Activated naive CD4-positive, alpha-beta T cell treated with anti-CD3 and anti-CD28 coated beads for 36 hours (primary cell): ENCODE results near the gene SUPT3H. TPM values are rescaled to one million over a fixed set of nuclear protein-coding genes. Genes with fewer than 3 reads are reported as not detected.

Source experiments
- CTCF ChIA-PET: fragments of 350-600 bp; sonication (Branson Sonifier 250); formaldehyde crosslinking; loops from one replicate; lab custom pipeline; 2021; ENCODE audit warnings: antibody characterized with exemption; lab: Charles Lee
- DNase-seq: peaks from one replicate; pipeline ENCODE4 v3.0.0-alpha.2; 2020
- H3K27ac Mint-ChIP-seq: one replicate; pipeline ENCODE4 v1.8.0; 2021; ENCODE audit warnings: mild to moderate bottlenecking, mixed read lengths
- H3K27me3 Mint-ChIP-seq: one replicate; pipeline ENCODE4 v1.8.0; 2021; ENCODE audit warnings: low read depth, mixed read lengths
- H3K36me3 Mint-ChIP-seq: one replicate; pipeline ENCODE4 v1.8.0; 2021; ENCODE audit warnings: low read depth, mixed read lengths
- H3K4me1 Mint-ChIP-seq: one replicate; pipeline ENCODE4 v1.8.0; 2021; ENCODE audit warnings: low read depth, mixed read lengths
- H3K4me3 Mint-ChIP-seq: one replicate; pipeline ENCODE4 v1.8.0; 2021; ENCODE audit warnings: mild to moderate bottlenecking, moderate library complexity, mixed read lengths
- H3K9me3 Mint-ChIP-seq: one replicate; pipeline ENCODE4 v1.8.0; 2021; ENCODE audit warnings: mixed read lengths
- intact Hi-C: fragments of 100-400 bp; cut with micrococcal nuclease; formaldehyde crosslinking; loops from one replicate; pipeline ENCODE4 v1.15.1; 2023
- total RNA-seq, 2 experiments: library from RNA; stranded (reverse); gene quantifications; one replicate each; pipeline ENCODE4 v1.2.3, GENCODE V29; 2021

SUPT3H gene
- total RNA-seq, 2 experiments from 2014 or later = 15.7 to 17.9 TPM

- H3K27me3 Mint-ChIP-seq = no peaks in the 10 kb centered on the region
- H3K4me1 Mint-ChIP-seq = peaks cover 7% of the 10 kb centered on the region
- no peak for DNase-seq
- H3K27ac Mint-ChIP-seq = no peak overlapping the region
- intact Hi-C loops = no loop called here
- CTCF ChIA-PET = no interaction called here
- H3K4me3 Mint-ChIP-seq = no peak overlapping the region
- peaks cover 17% of the 10 kb centered on the region for H3K9me3 Mint-ChIP-seq
- H3K36me3 Mint-ChIP-seq = peaks cover 4% of the 10 kb centered on the region
These were observed 350.6 kb downstream of the SUPT3H start for GRCh38 chr6:45027126-45027525.

- Mint-ChIP-seq H3K27ac (no peak overlapping the region), H3K4me3 (no peak overlapping the region), H3K27me3 (no peaks in the 10 kb centered on the region), H3K36me3 (peaks cover 4% of the 10 kb centered on the region), H3K4me1 (peaks cover 13% of the 10 kb centered on the region), H3K9me3 (peaks cover 17% of the 10 kb centered on the region)
- DNase-seq = no peak
- intact Hi-C loops = no loop called here
- CTCF ChIA-PET = no interaction called here
These were observed 351.7 kb downstream of the SUPT3H start for GRCh38 chr6:45026003-45026516.

GRCh38 chr6:45024610-45025009, 353.1 kb downstream of the SUPT3H start:
- intact Hi-C loops = no loop called here
- CTCF ChIA-PET = no interaction called here

GRCh38 chr6:45021676-45022075, 356.1 kb downstream of the SUPT3H start:
- peaks cover 14% of the 10 kb centered on the region for H3K4me1 Mint-ChIP-seq
- H3K4me3 Mint-ChIP-seq = no peak overlapping the region
- H3K27ac Mint-ChIP-seq = no peak overlapping the region
- no peaks in the 10 kb centered on the region for H3K27me3 Mint-ChIP-seq
- CTCF ChIA-PET = no interaction called here
- H3K9me3 Mint-ChIP-seq = peaks cover 12% of the 10 kb centered on the region
- intact Hi-C loops = no loop called here
- peaks cover 2% of the 10 kb centered on the region for H3K36me3 Mint-ChIP-seq
- no peak for DNase-seq

More at GRCh38 chr6:45024610-45025009, 353.1 kb downstream of the SUPT3H start:
- peaks cover 4% of the 10 kb centered on the region for H3K36me3 Mint-ChIP-seq
- H3K4me3 Mint-ChIP-seq = no peak overlapping the region
- H3K4me1 Mint-ChIP-seq = peaks cover 14% of the 10 kb centered on the region
- DNase-seq = no peak
- H3K9me3 Mint-ChIP-seq = peaks cover 17% of the 10 kb centered on the region
- no peak overlapping the region for H3K27ac Mint-ChIP-seq
- no peaks in the 10 kb centered on the region for H3K27me3 Mint-ChIP-seq

- H3K36me3 Mint-ChIP-seq = peaks cover 31% of the 10 kb centered on the region
- CTCF ChIA-PET = no interaction called here
- DNase-seq = no peak
- peaks cover 12% of the 10 kb centered on the region for H3K4me1 Mint-ChIP-seq
- H3K9me3 Mint-ChIP-seq = peaks cover 15% of the 10 kb centered on the region
- no peak overlapping the region for H3K4me3 Mint-ChIP-seq
- no peak overlapping the region for H3K27ac Mint-ChIP-seq
- H3K27me3 Mint-ChIP-seq = no peaks in the 10 kb centered on the region
- intact Hi-C loops = no loop called here
These were observed 365.0 kb downstream of the SUPT3H start for GRCh38 chr6:45012687-45013086.

- Mint-ChIP-seq H3K4me3 (no peak overlapping the region), H3K27me3 (no peaks in the 10 kb centered on the region), H3K36me3 (peaks cover 28% of the 10 kb centered on the region), H3K9me3 (peaks cover 16% of the 10 kb centered on the region), H3K4me1 (peaks cover 12% of the 10 kb centered on the region), H3K27ac (no peak overlapping the region)
- DNase-seq = no peak
- CTCF ChIA-PET = no interaction called here
- intact Hi-C loops = loop anchor here (1.0 to 10.0 kb wide), 6 partner anchors 32 to 915 kb away; partner anchors contain the start of gene SUPT3H
These were observed 368.2 kb downstream of the SUPT3H start for GRCh38 chr6:45009576-45009975.

GRCh38 chr6:45006893-45007292, 370.8 kb downstream of the SUPT3H start:
- H3K27ac Mint-ChIP-seq = no peak overlapping the region
- H3K4me3 Mint-ChIP-seq = no peak overlapping the region
- peaks cover 17% of the 10 kb centered on the region for H3K4me1 Mint-ChIP-seq
- peaks cover 9% of the 10 kb centered on the region for H3K36me3 Mint-ChIP-seq
- CTCF ChIA-PET = no interaction called here
- intact Hi-C loops = loop anchor here (10.0 kb wide), 3 partner anchors 368 to 918 kb away; partner anchors contain the start of gene SUPT3H
- DNase-seq = no peak
- no peaks in the 10 kb centered on the region for H3K27me3 Mint-ChIP-seq
- peaks cover 7% of the 10 kb centered on the region for H3K9me3 Mint-ChIP-seq

GRCh38 chr6:45003961-45004360, 373.8 kb downstream of the SUPT3H start:
- CTCF ChIA-PET = no interaction called here
- H3K27me3 Mint-ChIP-seq = no peaks in the 10 kb centered on the region
- no peak overlapping the region for H3K27ac Mint-ChIP-seq
- no peak for DNase-seq
- intact Hi-C loops = loop anchor here (10.0 kb wide), 3 partner anchors 371 to 921 kb away; partner anchors contain the start of gene SUPT3H
- peaks cover 21% of the 10 kb centered on the region for H3K4me1 Mint-ChIP-seq
- peaks cover 4% of the 10 kb centered on the region for H3K36me3 Mint-ChIP-seq
- H3K9me3 Mint-ChIP-seq = peaks cover 1% of the 10 kb centered on the region
- H3K4me3 Mint-ChIP-seq = no peak overlapping the region

- H3K9me3 Mint-ChIP-seq = peaks cover 1% of the 10 kb centered on the region
- peaks cover 6% of the 10 kb centered on the region for H3K36me3 Mint-ChIP-seq
- CTCF ChIA-PET = no interaction called here
- H3K27ac Mint-ChIP-seq = no peak overlapping the region
- intact Hi-C loops = loop anchor here (10.0 kb wide), 3 partner anchors 371 to 921 kb away; partner anchors contain the start of gene SUPT3H
- peaks cover 19% of the 10 kb centered on the region for H3K4me1 Mint-ChIP-seq
- no peaks in the 10 kb centered on the region for H3K27me3 Mint-ChIP-seq
- no peak for DNase-seq
- H3K4me3 Mint-ChIP-seq = no peak overlapping the region
These were observed 374.3 kb downstream of the SUPT3H start for GRCh38 chr6:45003387-45003786.

GRCh38 chr6:45002390-45003105, 375.2 kb downstream of the SUPT3H start:
- intact Hi-C loops = loop anchor here (10.0 kb wide), 3 partner anchors 372 to 922 kb away; partner anchors contain the start of gene SUPT3H
- peaks cover 19% of the 10 kb centered on the region for H3K4me1 Mint-ChIP-seq
- no peak for DNase-seq
- H3K27me3 Mint-ChIP-seq = no peaks in the 10 kb centered on the region
- peaks cover 6% of the 10 kb centered on the region for H3K36me3 Mint-ChIP-seq
- peaks cover 1% of the 10 kb centered on the region for H3K9me3 Mint-ChIP-seq
- no peak overlapping the region for H3K27ac Mint-ChIP-seq
- CTCF ChIA-PET = interaction anchor here (0.6 kb wide), 1 partner anchor 574 kb away, joined by 3 read pairs; no protein-coding TSS in a partner anchor
- no peak overlapping the region for H3K4me3 Mint-ChIP-seq

GRCh38 chr6:45001663-45002062, 376.1 kb downstream of the SUPT3H start:
- Mint-ChIP-seq H3K36me3 (peaks cover 6% of the 10 kb centered on the region), H3K9me3 (no peaks in the 10 kb centered on the region), H3K4me1 (peaks cover 19% of the 10 kb centered on the region), H3K27me3 (no peaks in the 10 kb centered on the region), H3K4me3 (no peak overlapping the region), H3K27ac (no peak overlapping the region)
- DNase-seq = no peak
- CTCF ChIA-PET = no interaction called here
- intact Hi-C loops = loop anchor here (1.0 to 10.0 kb wide), 4 partner anchors 65 to 923 kb away; partner anchors contain the start of gene SUPT3H

- H3K36me3 Mint-ChIP-seq = peaks cover 6% of the 10 kb centered on the region
- no peak overlapping the region for H3K27ac Mint-ChIP-seq
- DNase-seq = no peak
- H3K4me3 Mint-ChIP-seq = no peak overlapping the region
- no peaks in the 10 kb centered on the region for H3K27me3 Mint-ChIP-seq
- H3K9me3 Mint-ChIP-seq = no peaks in the 10 kb centered on the region
- H3K4me1 Mint-ChIP-seq = peaks cover 19% of the 10 kb centered on the region
- intact Hi-C loops = loop anchor here (1.0 to 10.0 kb wide), 4 partner anchors 65 to 924 kb away; partner anchors contain the start of gene SUPT3H
- CTCF ChIA-PET = no interaction called here
These were observed 376.9 kb downstream of the SUPT3H start for GRCh38 chr6:45000833-45001232.
